ENCODE measurements around the gene SLC15A3.

The SLC15A3 gene

GRCh38 chr11:60951904-60952741, at the start of gene SLC15A3:
SLC15A3 (minus strand) TSS chr11:60952176; CDS start chr11:60951551, 625 bp downstream.
- DNase-seq = peak; percentile 71

DNA sequence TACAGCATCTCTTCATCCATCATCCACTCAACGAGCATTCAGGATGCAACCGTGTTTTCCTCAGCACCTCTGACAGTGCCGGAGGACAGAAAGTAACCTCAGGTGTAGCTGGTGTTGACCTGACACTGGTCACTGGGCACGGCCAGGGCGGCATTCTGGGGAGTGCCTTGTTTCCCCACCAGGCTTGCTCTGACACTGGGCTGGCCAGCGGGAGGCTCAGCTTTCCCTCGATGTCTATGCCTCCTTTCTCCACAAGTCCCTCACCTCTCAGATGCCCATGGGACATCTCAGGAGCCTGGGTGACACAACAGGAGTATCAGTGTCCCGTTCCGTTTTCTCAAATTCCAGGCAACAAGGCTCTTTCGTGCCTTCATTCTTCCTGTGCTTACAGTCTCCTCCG, 48.5 kb upstream of the SLC15A3 start:
- no peak for DNase-seq

GRCh38 chr11:60996381-60997138, 44.6 kb upstream of the SLC15A3 start:
- DNase-seq = no peak

DNA sequence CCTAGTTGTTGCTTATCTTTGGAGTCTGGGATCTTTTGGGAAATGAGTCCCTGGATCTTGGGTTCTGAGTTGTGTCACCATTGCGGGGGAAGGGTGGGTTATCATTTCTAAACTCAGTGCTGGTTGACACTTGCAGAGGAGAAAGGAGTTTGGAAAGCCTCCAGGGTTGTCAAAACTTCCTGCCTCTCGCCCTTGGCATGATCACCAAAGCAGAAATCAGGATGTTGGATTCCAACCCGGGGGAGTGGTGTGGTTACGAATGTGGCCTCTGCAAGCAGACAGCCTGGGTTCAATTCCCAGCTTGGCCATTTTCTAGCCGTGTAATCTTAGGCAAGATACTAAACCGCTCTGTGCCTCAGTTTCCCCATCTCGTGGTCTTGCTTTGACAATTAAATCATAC, 43.8 kb upstream of the SLC15A3 start:
- DNase-seq = no peak

DNA sequence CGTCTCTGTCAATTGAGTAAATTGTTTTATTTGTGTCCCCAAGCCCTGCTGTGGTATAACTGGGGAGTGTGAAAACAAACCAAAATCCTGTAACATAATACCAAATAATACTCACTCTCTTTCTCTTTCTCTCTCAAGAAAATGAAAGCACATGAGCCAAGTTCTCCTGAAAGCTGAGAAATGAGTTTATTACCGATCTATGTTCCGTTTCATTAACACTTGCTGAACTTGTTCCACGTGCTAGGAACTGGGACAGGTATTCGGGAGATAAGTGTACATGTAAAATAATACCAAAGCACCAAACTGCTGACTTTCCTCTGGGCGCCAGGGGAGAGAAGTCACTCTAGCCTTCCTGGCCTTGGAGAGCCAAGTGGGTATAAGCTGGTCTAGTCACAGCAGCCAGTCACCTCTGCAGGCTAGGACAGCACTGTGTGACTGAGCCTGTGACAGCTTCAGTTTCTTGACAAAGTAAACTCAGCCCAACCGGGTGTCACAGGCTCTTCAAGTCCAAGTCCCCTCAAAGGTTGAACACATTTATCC, 42.6 kb upstream of the SLC15A3 start:
- no peak for DNase-seq

DNA sequence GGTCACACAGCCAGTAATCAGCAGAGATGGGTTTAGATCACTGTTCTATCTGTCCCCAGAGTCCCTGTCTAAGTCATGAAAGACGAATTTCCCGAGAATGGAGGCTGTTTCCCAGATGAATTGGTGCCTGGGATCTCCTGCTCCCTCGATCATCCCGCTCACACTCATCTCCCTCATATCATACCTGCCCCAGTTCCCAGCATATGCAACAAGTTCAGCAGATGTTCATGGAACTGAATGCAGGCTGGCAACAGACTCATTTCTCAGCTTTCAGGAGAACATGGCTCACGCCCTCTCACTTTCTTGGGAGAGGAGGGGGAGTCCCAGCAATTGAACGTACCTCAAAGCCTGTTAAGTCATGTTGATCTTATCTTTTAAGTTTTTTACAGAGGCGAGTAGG, 41.6 kb upstream of the SLC15A3 start:
- no peak for DNase-seq

- DNase-seq = peak; percentile 51
These were observed 41.0 kb upstream of the SLC15A3 start for GRCh38 chr11:60992842-60993409.

- DNase-seq = no peak
These were observed 39.5 kb upstream of the SLC15A3 start for GRCh38 chr11:60991457-60991856.

GRCh38 chr11:60989093-60989650, 37.2 kb upstream of the SLC15A3 start:
- DNase-seq = no peak

DNA sequence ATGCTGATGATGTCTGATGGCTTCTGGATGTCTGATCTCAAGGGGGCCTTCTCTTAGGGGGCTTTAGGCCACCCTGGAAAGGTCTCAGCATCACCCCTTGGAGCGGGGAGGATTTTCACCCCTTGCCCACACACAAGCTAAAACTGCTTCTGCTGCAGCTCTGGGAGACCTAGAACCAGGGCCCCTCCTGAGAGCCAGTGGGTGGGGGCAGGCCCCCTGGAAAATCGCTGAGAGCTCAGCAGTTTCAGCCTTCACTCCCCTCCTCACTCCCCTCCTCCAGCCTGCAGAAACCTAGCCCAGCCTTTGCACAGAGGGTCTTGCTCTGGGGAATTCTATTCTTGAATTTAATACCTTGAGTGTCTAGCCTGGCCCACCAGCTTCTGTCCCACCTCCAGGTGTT, 36.7 kb upstream of the SLC15A3 start:
- DNase-seq = no peak

GRCh38 chr11:60987577-60988277, 35.8 kb upstream of the SLC15A3 start:
- no peak for DNase-seq

DNA sequence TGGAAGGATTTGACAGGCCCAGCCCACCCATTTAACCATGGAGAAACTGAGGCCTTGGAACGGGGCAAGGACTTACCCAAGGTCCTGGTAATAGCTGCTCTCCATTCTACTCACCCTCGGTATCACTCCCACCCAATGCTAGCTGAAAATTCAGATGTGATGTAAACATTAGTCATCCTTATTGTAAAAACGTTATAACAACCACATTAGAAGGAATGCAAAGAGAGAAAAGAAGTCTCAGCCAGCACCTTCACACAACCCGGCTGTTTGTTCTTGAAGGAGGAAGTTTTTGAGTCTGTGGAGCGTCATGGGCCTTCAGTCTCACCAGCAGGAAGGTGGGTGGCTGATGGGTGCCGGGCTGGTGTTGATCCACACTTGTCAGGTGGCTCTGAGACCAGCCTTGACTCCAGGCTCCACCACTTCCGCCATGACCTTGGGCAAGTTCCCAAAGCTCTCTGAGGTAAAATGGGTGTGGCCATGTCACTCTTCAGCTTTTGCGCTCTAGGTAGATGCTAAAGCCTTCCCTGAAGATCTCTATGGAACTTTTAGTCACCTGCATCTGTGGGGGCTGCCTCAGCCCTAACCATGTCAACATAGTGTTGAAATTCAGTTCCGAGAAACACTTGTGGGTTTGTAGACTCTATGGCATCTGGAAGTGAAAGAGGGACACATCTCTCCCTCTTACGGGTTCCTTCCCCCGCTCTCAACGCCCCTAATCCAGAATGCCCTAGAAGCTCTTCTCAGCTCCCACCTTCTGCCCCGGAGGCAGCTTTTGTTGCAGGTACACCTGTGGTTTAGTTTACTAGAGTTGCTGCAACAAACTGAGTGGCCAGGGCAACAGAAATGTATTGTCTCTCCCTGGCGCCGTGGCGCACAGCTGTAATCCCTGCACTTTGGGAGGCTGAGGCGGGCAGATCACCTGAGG, 34.3 kb upstream of the SLC15A3 start:
- no peak for DNase-seq

DNA sequence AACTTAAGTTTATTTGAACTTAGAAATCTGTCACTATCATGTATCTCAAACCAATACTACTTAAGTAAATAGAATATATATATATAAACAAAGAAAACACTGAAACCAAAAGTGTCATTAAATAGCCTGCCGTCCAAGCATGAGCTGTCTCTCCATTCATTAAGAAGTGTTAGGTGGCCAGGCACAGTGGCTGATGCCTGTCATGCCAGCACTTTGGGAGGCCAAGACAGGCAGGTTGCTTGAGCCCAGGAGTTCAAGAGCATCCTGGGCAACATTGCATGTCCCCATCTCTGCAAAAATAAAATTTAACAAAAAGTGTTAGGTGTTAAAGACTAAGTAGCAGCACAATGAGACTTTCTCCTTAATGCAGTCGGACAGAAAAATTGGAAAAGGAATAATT, 33.5 kb upstream of the SLC15A3 start:
- no peak for DNase-seq

DNA sequence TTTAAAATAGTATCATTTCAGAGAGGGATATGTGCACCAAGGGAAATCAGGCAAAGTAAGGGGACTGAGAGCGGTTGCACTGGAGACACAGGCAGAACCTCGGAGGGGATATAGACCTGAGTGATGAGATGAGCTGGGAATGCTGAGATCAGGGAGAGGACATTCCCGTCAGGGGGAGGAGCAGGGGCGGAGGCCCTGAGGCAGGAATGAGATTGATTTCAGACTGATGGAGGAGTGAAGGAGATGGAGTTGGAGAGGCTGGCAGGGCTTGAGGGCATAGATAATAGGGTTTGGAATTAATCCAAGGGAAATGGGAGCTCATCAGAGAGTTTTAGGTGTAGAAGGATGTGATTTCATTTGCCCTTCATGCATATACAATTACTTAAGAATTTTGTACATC, 32.7 kb upstream of the SLC15A3 start:
- peak; percentile 34 for DNase-seq

DNA sequence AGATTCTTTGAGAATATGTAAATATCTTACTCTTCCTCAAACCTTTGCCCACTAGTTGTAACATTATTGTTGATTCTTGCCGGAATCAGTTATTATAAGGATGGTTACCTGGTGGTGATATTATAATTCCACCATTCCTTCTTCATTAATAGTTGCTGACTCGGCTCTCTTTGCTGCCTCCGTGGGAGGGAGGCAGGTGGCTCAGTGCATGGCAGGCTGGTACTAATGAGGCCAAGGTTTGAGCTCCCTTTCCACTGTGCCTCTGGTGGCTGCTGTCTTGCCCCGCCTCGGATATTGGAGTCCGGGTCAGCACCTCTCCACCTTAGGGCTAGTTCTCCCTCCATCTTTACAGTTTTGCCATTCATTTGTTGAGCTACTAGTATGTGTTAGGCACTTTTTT, 32.2 kb upstream of the SLC15A3 start:
- no peak for DNase-seq

GRCh38 chr11:60982184-60982583, 30.2 kb upstream of the SLC15A3 start:
- DNase-seq = no peak

DNA sequence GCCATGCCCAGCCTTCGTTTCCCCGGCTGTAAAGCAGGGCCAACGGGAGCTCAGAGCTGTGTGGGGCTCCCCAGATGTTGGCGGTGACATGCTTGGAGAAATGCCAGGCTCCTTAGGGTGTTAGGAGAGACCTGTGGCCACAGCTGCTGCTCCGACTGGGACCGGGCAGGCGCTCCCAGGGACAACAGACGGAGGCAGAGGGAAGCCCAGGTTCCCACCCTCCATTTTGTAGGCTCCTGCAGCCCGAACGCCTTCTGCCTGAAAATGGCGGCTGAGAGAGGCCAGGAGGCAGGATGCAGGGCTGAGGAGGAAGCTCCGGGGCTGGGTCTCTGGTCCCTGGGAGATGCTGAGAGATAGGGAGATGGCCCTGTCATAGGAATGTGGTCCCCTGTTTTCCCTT, 29.5 kb upstream of the SLC15A3 start:
- no peak for DNase-seq

DNA sequence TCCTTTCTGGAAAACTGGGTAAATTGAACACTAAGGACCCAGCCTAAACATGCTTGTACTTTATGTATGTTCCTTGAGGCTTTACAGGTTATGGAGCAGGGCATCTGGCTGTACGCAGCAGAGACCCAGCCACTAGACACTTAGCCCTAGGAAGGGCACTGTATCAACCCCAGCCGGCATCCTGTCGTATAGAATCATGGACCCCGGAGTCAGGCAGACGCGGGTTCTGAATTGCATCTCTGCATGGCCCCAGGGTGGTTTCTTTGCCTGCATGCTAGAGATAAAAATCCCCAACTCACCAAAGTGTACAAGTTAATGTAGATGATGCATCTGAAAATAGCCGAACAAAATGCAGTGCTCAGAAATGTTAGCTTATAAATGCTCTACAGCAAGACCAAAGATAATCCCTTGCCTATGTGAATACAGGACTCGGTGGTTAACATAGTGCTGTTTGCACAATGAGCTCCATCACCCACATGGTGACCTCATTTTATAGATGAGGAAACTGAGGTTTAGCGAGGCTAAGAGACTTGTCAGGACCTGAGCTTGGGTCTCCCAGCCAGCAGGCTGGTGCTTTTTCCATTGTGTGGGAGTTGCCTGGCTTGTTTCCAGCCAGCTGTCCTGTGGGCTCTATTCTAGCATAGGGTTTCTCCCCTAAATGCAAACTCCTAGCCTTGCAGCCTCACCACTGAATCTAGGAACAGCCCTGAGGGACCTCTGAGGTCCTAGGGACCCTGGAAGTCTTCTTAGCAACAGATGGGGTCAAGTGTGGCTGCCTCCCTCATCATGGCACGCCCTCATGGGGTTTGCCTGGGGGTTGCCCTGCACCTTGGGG, 26.8 kb upstream of the SLC15A3 start:
- DNase-seq = no peak

DNA sequence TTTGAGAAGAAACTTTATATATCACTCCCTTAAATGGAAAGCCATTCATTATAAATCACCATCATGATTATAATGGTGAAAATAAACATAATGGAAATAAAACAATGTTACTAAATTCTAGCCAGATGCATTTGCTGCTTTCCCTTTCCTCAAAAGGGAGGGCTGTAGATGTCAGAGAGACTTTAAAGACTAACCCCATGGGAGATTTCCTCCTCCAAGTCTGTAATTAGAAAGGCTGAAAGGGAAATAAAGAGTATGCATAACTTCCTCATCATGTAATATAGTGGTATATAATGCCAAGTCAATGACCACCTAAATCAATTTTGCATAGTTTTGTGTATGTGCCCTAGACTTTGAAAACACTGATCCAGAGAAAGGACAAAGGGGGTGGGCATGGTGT, 25.9 kb upstream of the SLC15A3 start:
- DNase-seq = no peak

DNA sequence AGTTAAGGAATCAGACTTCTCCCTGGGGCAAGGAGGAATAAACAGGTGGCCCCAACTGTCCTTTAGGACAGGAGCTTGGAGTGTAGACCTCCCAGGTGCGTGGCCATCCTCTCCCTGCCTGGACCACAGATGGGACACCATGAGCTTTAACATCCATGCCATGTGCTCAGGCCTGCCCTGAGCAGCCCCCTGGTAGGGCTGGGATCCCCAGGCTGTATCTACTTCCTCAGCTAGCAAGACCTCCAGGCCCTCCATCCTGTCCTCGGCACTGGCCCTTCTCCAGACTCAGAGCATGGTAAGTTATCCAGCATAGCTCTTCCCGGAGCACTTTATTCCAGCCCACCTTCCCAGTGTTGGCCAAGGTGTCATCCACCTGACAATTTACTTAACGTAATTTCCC, 25.2 kb upstream of the SLC15A3 start:
- DNase-seq = no peak

DNA sequence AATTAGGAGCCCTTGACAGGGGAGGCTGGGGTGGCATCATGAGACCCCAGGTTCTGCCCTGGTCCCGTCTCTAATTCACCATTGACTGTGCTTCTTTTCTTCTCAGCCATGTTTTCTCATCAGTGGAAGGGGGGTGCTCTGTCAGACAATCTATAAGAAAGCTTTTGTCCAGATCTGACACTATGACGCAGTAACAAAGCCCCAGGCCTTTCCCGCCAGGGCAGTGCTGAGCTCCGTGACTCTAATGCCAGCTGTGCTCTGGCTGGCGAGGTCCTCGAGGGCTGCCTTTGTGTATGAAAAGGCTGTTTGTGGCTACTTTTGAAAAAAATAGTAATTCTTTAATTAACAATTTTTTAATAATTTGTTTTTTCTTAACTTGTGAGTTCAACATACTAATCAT, 22.8 kb upstream of the SLC15A3 start:
- peak; percentile 62 for DNase-seq
